GM12891 (cell line): Measurements from ENCODE around the gene ALK.

ENCODE experiments used
- POLR2A ChIP-seq: IDR thresholded peaks from 2 replicates; pipeline ENCODE4 v1.6.1; 2011; ENCODE audit warnings: low read depth, low read length, control low read depth
- POLR2AphosphoS5 ChIP-seq: IDR thresholded peaks from 2 replicates; pipeline ENCODE4 v1.6.1; 2011; ENCODE audit warnings: low read depth, low read length, control low read depth
- SPI1 ChIP-seq: IDR thresholded peaks from 2 replicates; pipeline ENCODE4 v1.6.1; 2011; ENCODE audit warnings: low read depth, low read length, control low read depth
- TAF1 ChIP-seq: IDR thresholded peaks from 2 replicates; pipeline ENCODE4 v1.6.1; 2011; ENCODE audit warnings: low read depth, low read length, control low read depth

DNA sequence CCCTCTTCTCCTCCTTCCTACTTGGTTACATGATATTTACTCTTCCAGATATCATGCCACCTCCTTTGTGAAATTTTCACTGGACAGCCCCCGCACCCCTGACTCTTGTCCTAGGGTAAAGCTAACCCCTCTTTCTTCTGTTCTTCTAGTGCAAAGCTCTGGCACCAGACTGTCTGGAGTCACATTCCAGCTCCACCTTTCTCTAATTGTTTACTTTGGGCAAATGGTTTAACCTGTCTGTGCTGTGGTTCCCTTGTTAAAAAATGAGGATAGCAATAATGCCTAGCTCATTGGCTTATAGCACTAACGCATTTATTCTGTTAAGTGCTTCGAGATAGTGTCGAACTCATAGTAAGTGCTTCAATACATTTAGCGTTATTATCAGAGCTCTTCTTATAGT, 306.2 kb downstream of the ALK start:
- no peak for TF ChIP-seq TAF1
- TF ChIP-seq POLR2A, result no peak
- no peak for TF ChIP-seq POLR2AphosphoS5
- no peak for TF ChIP-seq SPI1
